Measurements from ENCODE around the gene LIF. TPM values are rescaled to one million over a fixed set of nuclear protein-coding genes. Genes with fewer than 3 reads are reported as not detected.

Gene LIF
- total RNA-seq, 2 experiments from 2014 or later, result 0.06 TPM; not detected in 1

DNA sequence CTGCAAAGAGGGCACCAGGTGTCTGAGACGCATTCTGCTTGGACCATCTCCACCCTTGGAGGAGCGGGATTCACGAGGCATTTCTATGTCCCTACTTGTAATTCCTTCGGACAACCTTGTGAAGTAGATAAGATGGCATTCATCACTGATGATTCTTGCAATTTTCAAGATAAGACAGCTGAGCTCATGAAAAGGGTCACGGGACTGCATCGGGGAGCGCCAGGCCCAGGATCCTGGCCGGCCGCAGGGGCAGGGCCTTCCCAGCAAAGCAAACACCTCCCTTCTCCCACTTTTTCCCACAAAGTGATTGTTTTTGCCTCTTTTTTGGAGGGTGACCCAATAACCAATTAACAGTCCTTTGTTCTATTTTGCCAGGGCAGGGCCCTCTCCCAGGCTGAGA is 8.4 kb downstream of the LIF start:
- Histone ChIP-seq H3K27ac (ENCODE audit: low read depth, low read length, poor library complexity, severe bottlenecking) (no peak overlapping the region), H4K20me1 (ENCODE audit: insufficient read depth, low read length) (no peaks in the 10 kb centered on the region), H3K4me3 (ENCODE audit: low read depth, low read length, poor library complexity, severe bottlenecking) (no peak overlapping the region), H3K4me1 (ENCODE audit: insufficient read depth, low read length, poor library complexity, severe bottlenecking) (peaks cover 16% of the 10 kb centered on the region), H3K4me2 (ENCODE audit: low read length) (no peak overlapping the region), H3K9me3 (ENCODE audit: low read length) (no peaks in the 10 kb centered on the region), H3K36me3 (ENCODE audit: insufficient read depth, low read length) (no peaks in the 10 kb centered on the region), H2AFZ (ENCODE audit: low read length) (no peak overlapping the region), H3K9me2 (ENCODE audit: insufficient read depth, low read length) (no peaks in the 10 kb centered on the region), H3K79me2 (ENCODE audit: insufficient read depth, low read depth, low read length) (no peaks in the 10 kb centered on the region)
- no peak for DNase-seq (ENCODE audit: low spot score)
- no peak for TF ChIP-seq EZH2phosphoT487 (IDR thresholded peaks at IDR 0.05; ENCODE audit: borderline replicate concordance, low read depth, low read length)
- TF ChIP-seq, protein P1, sequence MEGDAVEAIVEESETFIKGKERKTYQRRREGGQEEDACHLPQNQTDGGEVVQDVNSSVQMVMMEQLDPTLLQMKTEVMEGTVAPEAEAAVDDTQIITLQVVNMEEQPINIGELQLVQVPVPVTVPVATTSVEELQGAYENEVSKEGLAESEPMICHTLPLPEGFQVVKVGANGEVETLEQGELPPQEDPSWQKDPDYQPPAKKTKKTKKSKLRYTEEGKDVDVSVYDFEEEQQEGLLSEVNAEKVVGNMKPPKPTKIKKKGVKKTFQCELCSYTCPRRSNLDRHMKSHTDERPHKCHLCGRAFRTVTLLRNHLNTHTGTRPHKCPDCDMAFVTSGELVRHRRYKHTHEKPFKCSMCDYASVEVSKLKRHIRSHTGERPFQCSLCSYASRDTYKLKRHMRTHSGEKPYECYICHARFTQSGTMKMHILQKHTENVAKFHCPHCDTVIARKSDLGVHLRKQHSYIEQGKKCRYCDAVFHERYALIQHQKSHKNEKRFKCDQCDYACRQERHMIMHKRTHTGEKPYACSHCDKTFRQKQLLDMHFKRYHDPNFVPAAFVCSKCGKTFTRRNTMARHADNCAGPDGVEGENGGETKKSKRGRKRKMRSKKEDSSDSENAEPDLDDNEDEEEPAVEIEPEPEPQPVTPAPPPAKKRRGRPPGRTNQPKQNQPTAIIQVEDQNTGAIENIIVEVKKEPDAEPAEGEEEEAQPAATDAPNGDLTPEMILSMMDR (conservative IDR thresholded peaks at IDR 0.05; ENCODE audit: low read length), result no peak
- no TSS peak for BruUV-seq (replicated peaks)
- ChIA-PET CTCF (ENCODE audit: unreplicated experiment) (no interaction called here), POLR2A (no interaction called here)
- intact Hi-C loops (cut with micrococcal nuclease; ENCODE audit: unreplicated experiment), result no loop called here

DNA sequence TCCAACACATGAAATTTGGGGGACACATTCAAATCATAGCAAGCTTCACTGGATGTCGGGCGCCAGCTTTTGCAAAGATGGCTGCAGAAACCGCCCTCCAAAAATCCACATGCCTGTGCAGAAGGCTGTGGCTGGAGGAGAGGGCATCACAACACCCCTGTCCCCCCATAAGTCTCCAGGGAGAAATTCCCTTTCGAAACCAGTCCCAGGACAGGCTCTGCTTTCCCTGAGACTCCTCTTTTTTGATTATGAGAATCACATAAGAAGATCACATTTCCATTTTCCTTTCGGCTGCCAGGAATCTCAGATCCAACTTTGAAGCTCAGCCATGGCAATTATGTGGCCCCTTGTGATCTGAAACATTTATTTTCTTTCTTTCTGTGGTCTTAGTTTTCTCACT is 9.7 kb downstream of the LIF start:
- no peaks in the 10 kb centered on the region for H3K9me2 ChIP-seq (ENCODE audit: insufficient read depth, low read length)
- H3K79me2 ChIP-seq (ENCODE audit: insufficient read depth, low read depth, low read length), result no peaks in the 10 kb centered on the region
- no peak overlapping the region for H3K4me2 ChIP-seq (ENCODE audit: low read length)
- no peak overlapping the region for H3K4me3 ChIP-seq (ENCODE audit: low read depth, low read length, poor library complexity, severe bottlenecking)
- no peak overlapping the region for H3K27ac ChIP-seq (ENCODE audit: low read depth, low read length, poor library complexity, severe bottlenecking)
- intact Hi-C loops (cut with micrococcal nuclease; ENCODE audit: unreplicated experiment), result no loop called here
- ChIA-PET CTCF (ENCODE audit: unreplicated experiment) (no interaction called here), POLR2A (no interaction called here)
- no peak for DNase-seq (ENCODE audit: low spot score)
- TF ChIP-seq EZH2phosphoT487 (IDR thresholded peaks at IDR 0.05; ENCODE audit: borderline replicate concordance, low read depth, low read length), result no peak
- H3K9me3 ChIP-seq (ENCODE audit: low read length), result no peaks in the 10 kb centered on the region
- H2AFZ ChIP-seq (ENCODE audit: low read length), result no peak overlapping the region
- no peaks in the 10 kb centered on the region for H3K36me3 ChIP-seq (ENCODE audit: insufficient read depth, low read length)
- peaks cover 16% of the 10 kb centered on the region for H3K4me1 ChIP-seq (ENCODE audit: insufficient read depth, low read length, poor library complexity, severe bottlenecking)
- BruUV-seq (replicated peaks), result no TSS peak
- no peaks in the 10 kb centered on the region for H4K20me1 ChIP-seq (ENCODE audit: insufficient read depth, low read length)

DNA sequence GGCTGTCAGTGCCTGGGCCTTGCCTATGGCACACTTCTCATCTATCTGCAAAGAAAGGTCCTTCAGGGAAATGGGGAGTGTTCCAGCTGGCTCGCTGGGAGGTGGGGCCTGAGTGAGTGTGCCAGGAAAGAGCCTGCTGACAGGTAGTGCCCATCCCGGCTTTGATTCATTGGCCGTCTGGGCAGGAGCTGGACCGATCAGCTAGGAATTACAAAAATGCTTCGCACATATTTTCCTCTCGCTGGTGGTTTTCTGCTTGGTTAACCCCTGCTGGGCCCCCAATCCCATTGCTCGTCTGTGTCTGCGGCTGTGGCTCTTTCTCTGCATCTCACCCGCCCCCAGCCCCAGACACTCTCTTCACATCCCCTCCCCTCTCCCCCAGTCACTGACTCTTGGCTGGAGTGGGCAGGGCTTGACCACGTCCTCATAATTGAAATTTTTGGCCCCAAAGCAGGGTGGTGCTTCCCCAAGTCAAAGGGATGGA is 10.8 kb downstream of the LIF start:
- no peak overlapping the region for H3K27ac ChIP-seq (ENCODE audit: low read depth, low read length, poor library complexity, severe bottlenecking)
- POLR2A ChIA-PET, result no interaction called here
- CTCF ChIA-PET (ENCODE audit: unreplicated experiment), result no interaction called here
- no peak for DNase-seq (ENCODE audit: low spot score)
- no peaks in the 10 kb centered on the region for H3K9me2 ChIP-seq (ENCODE audit: insufficient read depth, low read length)
- H3K9me3 ChIP-seq (ENCODE audit: low read length), result no peaks in the 10 kb centered on the region
- intact Hi-C loops (cut with micrococcal nuclease; ENCODE audit: unreplicated experiment), result no loop called here
- peaks cover 7% of the 10 kb centered on the region for H3K4me1 ChIP-seq (ENCODE audit: insufficient read depth, low read length, poor library complexity, severe bottlenecking)
- H3K4me3 ChIP-seq (ENCODE audit: low read depth, low read length, poor library complexity, severe bottlenecking), result no peak overlapping the region
- no peaks in the 10 kb centered on the region for H3K79me2 ChIP-seq (ENCODE audit: insufficient read depth, low read depth, low read length)
- H3K36me3 ChIP-seq (ENCODE audit: insufficient read depth, low read length), result no peaks in the 10 kb centered on the region
- BruUV-seq (replicated peaks), result no TSS peak
- TF ChIP-seq, protein P1 (conservative IDR thresholded peaks at IDR 0.05; ENCODE audit: low read length), result no peak
- no peak for TF ChIP-seq EZH2phosphoT487 (IDR thresholded peaks at IDR 0.05; ENCODE audit: borderline replicate concordance, low read depth, low read length)
- no peak overlapping the region for H2AFZ ChIP-seq (ENCODE audit: low read length)
- no peaks in the 10 kb centered on the region for H4K20me1 ChIP-seq (ENCODE audit: insufficient read depth, low read length)
- no peak overlapping the region for H3K4me2 ChIP-seq (ENCODE audit: low read length)

All from OCI-LY7 (cell line).